GM19193 (cell line): ENCODE measurements around the gene THAP9.

ENCODE experiments used
- POLR2A ChIP-seq: IDR thresholded peaks from 4 replicates; pipeline ENCODE4 v1.6.1; 2011; ENCODE audit not compliant: insufficient read depth, insufficient read length; ENCODE audit errors: extremely low read depth

The THAP9 gene, protein sequence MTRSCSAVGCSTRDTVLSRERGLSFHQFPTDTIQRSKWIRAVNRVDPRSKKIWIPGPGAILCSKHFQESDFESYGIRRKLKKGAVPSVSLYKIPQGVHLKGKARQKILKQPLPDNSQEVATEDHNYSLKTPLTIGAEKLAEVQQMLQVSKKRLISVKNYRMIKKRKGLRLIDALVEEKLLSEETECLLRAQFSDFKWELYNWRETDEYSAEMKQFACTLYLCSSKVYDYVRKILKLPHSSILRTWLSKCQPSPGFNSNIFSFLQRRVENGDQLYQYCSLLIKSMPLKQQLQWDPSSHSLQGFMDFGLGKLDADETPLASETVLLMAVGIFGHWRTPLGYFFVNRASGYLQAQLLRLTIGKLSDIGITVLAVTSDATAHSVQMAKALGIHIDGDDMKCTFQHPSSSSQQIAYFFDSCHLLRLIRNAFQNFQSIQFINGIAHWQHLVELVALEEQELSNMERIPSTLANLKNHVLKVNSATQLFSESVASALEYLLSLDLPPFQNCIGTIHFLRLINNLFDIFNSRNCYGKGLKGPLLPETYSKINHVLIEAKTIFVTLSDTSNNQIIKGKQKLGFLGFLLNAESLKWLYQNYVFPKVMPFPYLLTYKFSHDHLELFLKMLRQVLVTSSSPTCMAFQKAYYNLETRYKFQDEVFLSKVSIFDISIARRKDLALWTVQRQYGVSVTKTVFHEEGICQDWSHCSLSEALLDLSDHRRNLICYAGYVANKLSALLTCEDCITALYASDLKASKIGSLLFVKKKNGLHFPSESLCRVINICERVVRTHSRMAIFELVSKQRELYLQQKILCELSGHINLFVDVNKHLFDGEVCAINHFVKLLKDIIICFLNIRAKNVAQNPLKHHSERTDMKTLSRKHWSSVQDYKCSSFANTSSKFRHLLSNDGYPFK

DNA sequence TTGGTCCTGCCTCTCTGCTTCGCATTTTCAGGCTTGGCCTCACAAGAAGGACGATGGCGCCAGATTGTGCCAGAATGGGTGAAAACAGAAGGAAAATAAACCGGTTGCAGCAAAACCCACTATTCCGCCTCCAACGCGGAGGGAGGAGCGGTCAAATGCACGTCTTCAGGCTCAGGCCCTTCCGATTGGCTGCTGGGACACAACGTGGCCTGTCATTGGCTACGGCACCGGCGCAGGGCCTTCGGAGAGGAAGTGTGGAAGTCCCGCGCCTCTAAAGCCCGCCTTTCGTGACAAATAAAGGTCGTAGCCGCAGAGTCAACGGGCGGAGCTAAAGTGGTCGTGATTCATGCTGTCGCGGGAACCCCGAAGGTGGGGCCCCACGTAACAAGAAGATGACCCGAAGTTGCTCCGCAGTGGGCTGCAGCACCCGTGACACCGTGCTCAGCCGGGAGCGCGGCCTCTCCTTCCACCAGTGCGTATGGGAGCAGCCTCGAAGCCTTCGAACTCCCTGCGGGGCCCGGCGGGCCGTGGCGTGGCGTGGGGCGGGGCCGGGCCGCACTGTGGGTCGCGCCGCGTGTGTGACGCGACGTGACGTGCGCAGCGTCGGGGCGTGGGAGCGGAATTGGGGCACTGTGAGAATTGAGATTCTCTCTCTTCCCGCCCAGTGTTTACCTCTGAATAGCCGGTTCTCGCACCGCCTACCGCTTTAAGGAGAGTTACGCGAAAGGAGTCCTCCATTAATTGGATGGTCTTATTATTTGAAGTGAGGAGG lies at the start of gene THAP9:
THAP9 (plus strand) TSS at position 325 of the 772 bp plus-strand sequence; CDS start at position 393, 68 bp downstream.
- peak; percentile 86 for TF ChIP-seq POLR2A

DNA sequence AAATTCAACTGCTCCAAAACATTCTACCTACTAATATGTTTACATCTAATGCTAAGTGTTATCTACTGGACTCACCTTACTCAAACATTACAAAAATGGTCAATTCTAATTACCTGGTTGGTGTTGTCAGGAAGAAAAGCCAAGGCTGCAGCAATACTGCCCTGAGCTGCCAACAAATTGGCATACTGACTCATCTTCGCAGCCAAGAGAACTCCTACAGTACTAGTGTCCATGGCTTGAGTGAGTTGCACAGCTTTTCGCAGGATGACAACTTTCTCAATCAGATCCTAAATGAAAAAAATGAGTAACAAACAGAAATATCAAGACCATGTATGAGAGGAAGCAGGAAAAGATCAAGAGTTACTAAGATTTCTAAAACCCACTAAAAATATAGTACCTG lies 49.2 kb upstream of the THAP9 start:
- no peak for TF ChIP-seq POLR2A

DNA sequence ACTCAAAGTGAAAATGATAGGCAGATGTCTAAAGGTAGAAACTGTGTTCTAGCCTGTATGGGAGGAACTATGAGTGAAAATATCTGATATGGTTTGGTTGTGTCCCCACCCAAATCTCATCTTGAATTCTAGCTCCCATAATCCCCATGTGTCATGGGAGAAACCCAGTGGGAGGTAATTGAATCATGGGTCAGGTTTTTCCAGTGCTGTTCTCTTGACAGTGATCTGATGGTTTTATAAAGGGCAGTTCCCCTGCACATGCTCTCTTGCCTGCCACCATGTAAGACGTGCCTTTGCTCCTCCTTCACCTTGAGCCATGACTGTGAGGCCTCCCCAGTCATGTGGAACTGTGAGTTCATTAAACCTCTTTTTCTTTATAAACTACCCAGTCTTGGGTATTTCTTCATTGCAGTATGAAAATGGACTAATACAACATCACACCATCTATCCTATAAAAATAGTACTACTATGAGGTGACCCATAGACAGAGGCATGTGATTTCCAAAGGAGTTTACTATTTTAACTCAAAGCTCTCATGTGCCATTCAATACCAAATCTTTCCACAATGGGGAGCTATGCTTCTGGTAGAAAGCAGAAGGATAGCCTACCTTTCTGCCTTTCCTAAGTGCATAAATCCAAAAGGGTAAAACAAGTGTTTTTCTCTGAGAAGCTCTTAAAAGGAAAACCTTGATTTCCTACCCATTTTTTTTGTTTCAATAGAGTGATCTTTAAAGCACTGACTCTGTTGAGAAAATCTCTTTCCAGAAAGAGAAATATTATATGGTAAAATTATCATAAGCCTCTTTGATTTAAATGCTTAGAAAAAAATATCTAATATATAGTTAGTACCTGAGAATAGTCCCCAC lies 48.4 kb upstream of the THAP9 start:
- no peak for TF ChIP-seq POLR2A

DNA sequence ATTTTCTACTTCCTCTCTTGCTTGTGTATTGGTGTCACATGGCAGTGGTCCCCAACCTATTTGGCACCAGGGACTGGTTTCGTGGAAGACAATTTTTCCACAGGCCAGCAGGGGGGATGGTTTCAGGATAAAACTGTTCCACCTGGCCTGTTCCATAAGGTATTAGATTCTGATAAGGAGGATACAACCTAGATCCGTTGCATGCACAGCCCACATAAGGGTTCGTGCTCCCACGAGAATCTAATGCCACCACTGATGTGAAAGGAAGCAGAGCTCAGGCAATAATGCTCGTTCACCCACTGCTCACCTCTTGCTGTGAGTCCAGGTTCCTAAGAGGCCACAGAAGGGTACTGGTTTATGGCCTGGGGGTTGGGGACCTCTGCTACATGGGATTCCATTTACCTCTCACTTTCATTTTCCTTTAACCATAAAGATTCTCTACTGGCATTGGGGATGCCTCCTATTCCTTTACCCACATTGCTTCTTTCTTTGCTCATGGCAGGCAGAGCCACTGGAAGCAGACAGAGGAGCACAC lies 47.7 kb upstream of the THAP9 start:
- no peak for TF ChIP-seq POLR2A

DNA sequence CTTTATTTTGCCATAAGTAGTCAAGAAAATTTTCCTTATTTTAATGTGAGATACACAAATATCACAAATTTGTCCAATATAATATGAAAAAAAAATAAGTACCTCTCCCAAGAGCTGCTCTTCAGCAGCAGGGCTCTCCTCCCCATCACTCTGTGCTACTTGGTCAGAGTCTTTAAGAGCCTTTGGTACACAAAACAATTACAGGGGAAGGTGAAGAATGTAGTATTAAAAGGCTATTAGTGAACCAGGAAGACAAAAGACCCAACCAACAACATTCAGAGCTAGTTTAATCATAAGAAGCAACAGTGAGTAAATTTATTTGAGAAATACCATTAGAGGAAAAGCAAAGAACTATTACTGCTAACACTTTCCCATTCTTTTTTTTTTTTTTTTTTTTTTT lies 39.0 kb upstream of the THAP9 start:
- TF ChIP-seq POLR2A: no peak

DNA sequence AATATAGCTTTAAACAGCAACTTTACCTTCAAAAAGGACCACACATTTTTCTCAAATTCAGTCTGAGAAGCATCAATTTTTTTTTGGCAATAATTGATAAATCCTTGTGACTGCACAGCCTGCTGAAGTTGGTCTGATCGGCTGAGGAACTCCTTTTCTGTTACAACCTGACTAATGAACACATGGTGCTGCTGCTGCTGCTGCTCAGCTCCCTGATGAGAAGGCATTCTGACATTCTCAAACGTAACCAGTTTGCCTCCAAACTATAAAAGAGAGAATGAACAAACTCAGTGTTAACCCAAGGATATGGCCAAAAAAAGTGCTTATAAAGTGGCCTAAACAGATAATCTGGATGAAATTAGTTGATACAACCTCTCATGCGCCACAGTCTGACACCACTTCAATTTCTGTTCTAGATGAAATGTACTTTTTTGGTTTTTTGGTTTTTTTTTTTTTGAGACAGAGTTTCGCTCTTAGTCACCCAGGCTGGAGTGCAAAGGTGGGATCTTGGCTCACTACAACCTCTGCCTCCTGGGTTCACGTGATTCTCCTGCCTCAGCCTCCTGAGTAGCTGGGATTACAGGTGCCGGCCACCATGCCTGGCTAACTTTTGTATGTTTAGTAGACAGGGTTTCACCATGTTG lies 36.1 kb upstream of the THAP9 start:
- TF ChIP-seq POLR2A: no peak

DNA sequence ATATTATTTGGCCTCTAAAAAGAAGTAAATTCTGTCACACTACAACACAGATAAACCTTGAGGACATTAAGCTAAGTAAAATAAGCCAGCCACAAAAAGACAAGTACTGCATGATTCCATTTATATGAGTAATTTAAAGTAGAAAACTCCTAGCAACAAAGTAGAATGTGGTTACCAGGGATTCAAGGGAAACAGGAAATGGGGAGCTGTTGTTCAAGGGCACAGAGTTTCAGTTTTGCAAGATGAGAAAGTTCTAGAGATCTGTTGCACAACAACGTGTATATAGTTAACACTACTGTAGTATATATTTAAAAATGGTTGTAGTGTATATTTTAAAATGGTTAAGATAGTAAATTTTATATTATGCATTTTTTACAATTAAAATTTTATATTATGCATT lies 34.9 kb upstream of the THAP9 start:
- TF ChIP-seq POLR2A: no peak

DNA sequence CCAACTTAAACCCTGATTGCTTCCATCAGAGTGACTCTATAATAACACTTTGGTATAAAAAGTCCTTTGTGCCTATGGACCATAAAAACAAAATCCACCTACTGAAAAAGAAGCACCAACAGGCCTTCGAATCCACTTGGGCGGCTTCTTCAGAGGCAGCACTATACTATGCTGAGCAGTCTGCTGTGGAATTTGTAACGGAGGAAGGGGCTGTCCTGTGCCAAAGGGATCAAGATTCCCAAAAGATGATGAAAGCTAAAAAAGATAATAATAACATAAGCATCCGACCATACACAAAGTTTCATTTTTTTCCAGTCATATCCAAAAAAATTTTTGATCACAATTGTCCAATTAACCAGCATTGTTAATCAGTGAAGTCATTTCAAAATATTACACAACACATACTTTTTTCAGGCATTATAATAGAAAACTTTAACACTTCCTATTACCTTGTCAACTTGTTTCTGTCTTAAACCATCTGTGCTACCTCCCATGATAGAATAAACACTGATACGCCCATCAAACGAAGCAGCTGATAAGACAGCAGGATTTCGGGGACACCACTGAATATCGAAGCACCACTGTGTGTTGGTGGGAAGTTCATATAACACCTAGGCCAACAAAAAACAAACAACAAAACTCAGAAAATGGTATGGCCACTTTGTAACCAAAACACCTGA lies 33.7 kb upstream of the THAP9 start:
- TF ChIP-seq POLR2A: no peak

DNA sequence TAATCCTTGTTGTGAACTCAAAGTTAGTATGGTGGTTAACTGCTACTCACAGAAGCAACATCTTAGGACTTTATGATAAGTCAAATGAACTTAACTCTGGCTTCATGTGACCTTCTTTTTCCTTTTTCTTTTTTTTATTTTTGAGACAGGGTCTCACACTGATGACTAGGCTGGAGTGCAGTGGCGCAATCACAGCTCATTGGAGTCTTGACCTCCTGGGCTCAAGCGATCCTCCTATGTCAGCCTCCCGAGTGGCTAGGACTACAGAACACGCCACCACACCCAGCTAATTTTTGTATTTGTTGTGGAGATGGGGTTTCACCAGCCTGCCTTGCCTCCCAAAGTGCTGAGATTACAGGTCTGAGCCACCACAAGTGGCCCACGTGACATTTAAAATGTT lies 32.0 kb upstream of the THAP9 start:
- TF ChIP-seq POLR2A: no peak

DNA sequence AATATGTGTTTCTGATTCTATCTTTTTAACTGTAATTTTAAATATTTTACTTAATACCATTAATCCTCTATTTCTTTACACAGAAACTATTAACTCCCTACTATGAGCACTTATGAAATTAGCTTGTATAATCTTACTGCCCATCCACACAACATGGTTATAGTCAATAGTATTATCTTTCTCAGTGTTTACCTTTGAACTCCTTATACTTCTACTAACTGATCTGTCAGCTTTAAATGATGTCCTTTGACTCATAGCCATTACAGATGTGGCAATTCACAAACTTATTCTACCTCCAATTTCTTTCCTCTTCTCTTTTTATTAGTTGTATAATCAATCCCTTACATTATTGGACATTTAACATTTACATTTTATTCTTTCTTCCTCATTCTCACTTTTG lies 15.1 kb upstream of the THAP9 start:
- no peak for TF ChIP-seq POLR2A

DNA sequence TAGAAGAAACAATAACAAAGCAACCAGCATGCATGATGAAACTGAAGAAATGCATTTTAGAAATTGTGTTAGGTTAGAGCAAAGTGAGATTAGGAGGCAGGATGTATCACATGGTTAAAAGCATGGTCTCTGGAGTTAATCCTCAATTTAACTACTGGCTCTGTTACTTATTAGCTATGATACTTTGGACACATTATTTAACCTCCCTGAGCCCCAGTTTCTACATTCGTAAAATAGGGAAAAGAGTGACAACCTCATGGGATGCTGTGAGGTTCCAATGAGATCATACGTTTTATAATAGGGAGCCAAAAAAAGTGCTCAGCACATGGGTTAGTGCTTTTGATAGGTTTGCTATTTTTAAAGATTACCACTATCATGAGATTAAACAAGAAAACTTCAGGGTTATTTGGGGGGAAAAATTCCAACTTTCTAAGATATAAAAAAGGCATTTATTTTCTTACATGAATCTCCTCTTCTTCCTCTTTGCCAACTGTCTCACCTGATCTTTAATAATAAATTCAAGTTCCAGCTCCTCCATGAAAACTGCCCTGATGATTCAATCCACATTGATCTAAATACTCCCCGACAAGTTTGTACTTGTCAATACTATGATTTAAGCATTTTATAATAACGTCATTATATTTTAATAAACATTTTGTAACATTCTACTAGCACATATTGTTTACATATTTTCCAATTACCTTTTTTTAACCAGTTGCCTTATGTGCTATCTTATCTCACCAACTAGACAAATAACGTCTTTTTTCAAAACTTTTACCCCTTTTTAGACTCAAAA lies 14.2 kb upstream of the THAP9 start:
- no peak for TF ChIP-seq POLR2A

DNA sequence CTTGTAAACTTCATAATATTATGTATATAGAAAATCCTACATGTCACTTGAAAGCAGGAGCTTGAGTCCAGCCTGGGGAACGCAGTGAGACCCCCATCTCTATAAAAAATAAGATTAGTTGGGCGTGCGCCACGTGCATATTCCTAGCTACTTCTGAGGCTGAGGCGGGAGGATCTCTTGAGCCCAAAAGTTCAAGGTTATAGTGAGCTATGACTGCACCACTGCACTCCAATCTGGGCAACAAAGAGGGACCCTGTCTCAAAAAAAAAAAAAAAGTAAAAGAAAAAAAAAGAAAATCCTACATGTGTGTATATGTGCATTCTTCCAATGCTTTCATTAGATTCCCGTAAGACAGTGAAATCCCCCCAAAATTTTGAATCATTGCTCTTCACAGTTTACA lies 11.2 kb upstream of the THAP9 start:
- no peak for TF ChIP-seq POLR2A
